ENCODE results near the gene NUP210.

Gene NUP210

GRCh38 chr3:13269711-13270378 is 150.3 kb downstream of the NUP210 start:
- DNase-seq, result no peak

GRCh38 chr3:13268961-13269441 is 151.1 kb downstream of the NUP210 start:
- no peak for DNase-seq

DNA sequence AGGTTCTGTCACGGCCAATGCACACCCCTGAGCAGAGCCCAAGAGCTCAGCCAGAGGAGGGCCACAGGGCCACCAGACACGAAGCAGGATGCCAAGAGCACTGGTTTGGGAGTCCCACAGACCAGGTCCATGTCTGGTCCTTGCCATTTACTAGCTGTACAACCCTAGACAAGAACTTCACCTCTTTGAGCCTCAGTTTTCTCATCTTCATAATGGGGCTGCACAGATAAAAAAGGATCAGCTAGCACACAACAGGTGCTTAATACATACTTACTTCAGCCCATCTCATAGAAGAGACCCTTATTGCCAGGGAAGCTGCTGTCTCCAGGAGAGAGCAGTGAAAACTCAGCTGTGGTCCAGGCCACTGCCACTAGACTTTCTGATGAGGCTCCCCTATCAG is 152.0 kb downstream of the NUP210 start:
- no peak for DNase-seq

- no peak for DNase-seq
Observed at GRCh38 chr3:13266651-13267362, 153.3 kb downstream of the NUP210 start.
